Panc1 (cell line): ENCODE data around the gene OPN3.

Experiments
- CTCF ChIP-seq: fragments of 450-650 bp; IDR thresholded peaks from 2 replicates; pipeline ENCODE4 v1.5.1; 2017; ENCODE audit warnings: mild to moderate bottlenecking
- TCF7L2 ChIP-seq: IDR thresholded peaks from 2 replicates; pipeline ENCODE4 v1.6.1; 2011; ENCODE audit warnings: mild to moderate bottlenecking, low read depth, low read length, inconsistent platforms

GRCh38 chr1:241660424-241660972 lies 20.3 kb upstream of the OPN3 start:
- no peak for TF ChIP-seq CTCF
- TF ChIP-seq TCF7L2, result no peak
